NCI-H226 (cell line): Measurements from ENCODE around the gene ACE.

Experiments
- DNase-seq: peaks from one replicate; pipeline ENCODE4 v3.0.0-alpha.2; 2015

ACE gene

GRCh38 chr17:63538693-63539595 lies 62.1 kb downstream of the ACE start:
- no peak for DNase-seq

- no peak for DNase-seq
Measured at GRCh38 chr17:63540590-63540989, 63.7 kb downstream of the ACE start.

GRCh38 chr17:63542218-63542545 lies 65.3 kb downstream of the ACE start:
- DNase-seq: no peak

GRCh38 chr17:63542942-63543821 lies 66.3 kb downstream of the ACE start:
- DNase-seq: no peak

- no peak for DNase-seq
Measured at GRCh38 chr17:63543822-63544420, 67.1 kb downstream of the ACE start.

- no peak for DNase-seq
Measured at GRCh38 chr17:63544467-63545301, 67.8 kb downstream of the ACE start.

- DNase-seq: no peak
Measured at GRCh38 chr17:63546308-63547082, 69.6 kb downstream of the ACE start.

GRCh38 chr17:63547083-63547523 lies 70.2 kb downstream of the ACE start:
- no peak for DNase-seq
